Ascending aorta (tissue), 2 donors: ENCODE results near the gene APBA2. TPM values are rescaled to one million over a fixed set of nuclear protein-coding genes. Genes with fewer than 3 reads are reported as not detected.

Experiments
- DNase-seq, 2 donors: peaks; one replicate each; pipeline ENCODE4 v3.0.0-alpha.2; 2019; ENCODE audit warnings: low spot score in 2 of 2
- H3K27ac ChIP-seq, 2 donors: fragments of 200-600 bp; sonication (generic); one replicate each; pipeline ENCODE4 v1.5.1; 2016 to 2017; ENCODE audit warnings: mild to moderate bottlenecking in 1 of 2
- H3K27me3 ChIP-seq: fragments of 200-600 bp; sonication (generic); one replicate; pipeline ENCODE4 v1.5.1; 2017
- H3K36me3 ChIP-seq, 2 donors: fragments of 200-600 bp; sonication (generic); one replicate each; pipeline ENCODE4 v1.5.1; 2016
- H3K4me1 ChIP-seq, 2 donors: fragments of 200-600 bp; sonication (generic); one replicate each; pipeline ENCODE4 v1.5.1; 2016 to 2017; ENCODE audit warnings: mild to moderate bottlenecking in 1 of 2
- H3K4me3 ChIP-seq, 2 donors: fragments of 200-600 bp; sonication (generic); one replicate each; pipeline ENCODE4 v1.5.1; 2016 to 2017; ENCODE audit warnings: mild to moderate bottlenecking in 1 of 2
- H3K9me3 ChIP-seq, 2 donors: fragments of 200-600 bp; sonication (generic); one replicate each; pipeline ENCODE4 v1.5.1; 2016
- intact Hi-C: fragments of 100-400 bp; cut with DNase I; formaldehyde crosslinking; loops from one replicate; pipeline ENCODE4 v1.15.1; 2023
- total RNA-seq: library from RNA; depleted of rRNA; stranded (reverse); fragments of >200 nt; gene quantifications from one replicate; pipeline ENCODE4 v1.1.0, GENCODE V29; 2016
- TF ChIP-seq, protein P1 (sequence below), 3 experiments: fragments of 200-600 bp in 2 of 3; fragments of 450-650 bp in 1 of 3; sonication (generic) in 2 of 3; IDR thresholded peaks; one replicate each; pipeline ENCODE4 v1.5.1; 2016 to 2019; ENCODE audit warnings: antibody characterized with exemption in 3 of 3, mild to moderate bottlenecking in 1 of 3, moderate library complexity in 1 of 3

The APBA2 gene
- total RNA-seq, 1 donor from 2014 or later = 2.4 TPM

DNA sequence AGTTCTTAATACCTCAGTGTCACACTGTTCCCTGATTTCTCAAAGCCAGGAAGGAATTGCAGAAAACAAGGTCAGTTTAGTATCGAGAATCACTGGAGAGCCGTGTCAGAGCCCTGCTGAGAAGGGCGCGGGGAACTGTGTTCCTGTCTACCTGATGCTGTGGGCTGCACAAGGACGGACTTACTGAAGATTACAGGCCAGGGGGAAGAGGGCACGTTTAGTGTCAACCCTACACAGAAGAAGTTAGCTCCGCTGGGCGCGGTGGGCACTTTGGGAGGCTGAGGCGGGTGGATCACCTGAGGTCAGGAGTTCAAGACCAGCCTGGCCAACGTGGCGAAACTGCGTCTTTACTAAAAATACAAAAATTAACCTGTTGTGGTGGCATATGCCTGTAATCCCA, 104.1 kb downstream of the APBA2 start:
- DNase-seq = no peak
- intact Hi-C loops = no loop called here
- Histone ChIP-seq H3K4me1 (peaks cover 0 to 7% of the 10 kb centered on the region in 2 donors), H3K9me3 (no peaks in the 10 kb centered on the region), H3K36me3 (no peaks in the 10 kb centered on the region), H3K4me3 (no peak overlapping the region), H3K27ac (no peak overlapping the region), H3K27me3 (no peaks in the 10 kb centered on the region)
- TF ChIP-seq, protein P1, sequence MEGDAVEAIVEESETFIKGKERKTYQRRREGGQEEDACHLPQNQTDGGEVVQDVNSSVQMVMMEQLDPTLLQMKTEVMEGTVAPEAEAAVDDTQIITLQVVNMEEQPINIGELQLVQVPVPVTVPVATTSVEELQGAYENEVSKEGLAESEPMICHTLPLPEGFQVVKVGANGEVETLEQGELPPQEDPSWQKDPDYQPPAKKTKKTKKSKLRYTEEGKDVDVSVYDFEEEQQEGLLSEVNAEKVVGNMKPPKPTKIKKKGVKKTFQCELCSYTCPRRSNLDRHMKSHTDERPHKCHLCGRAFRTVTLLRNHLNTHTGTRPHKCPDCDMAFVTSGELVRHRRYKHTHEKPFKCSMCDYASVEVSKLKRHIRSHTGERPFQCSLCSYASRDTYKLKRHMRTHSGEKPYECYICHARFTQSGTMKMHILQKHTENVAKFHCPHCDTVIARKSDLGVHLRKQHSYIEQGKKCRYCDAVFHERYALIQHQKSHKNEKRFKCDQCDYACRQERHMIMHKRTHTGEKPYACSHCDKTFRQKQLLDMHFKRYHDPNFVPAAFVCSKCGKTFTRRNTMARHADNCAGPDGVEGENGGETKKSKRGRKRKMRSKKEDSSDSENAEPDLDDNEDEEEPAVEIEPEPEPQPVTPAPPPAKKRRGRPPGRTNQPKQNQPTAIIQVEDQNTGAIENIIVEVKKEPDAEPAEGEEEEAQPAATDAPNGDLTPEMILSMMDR (IDR thresholded peaks at IDR 0.05) = no peak

GRCh38 chr15:28990390-28990789, 104.6 kb downstream of the APBA2 start:
- Histone ChIP-seq H3K36me3 (no peaks in the 10 kb centered on the region), H3K4me1 (peaks cover 0 to 7% of the 10 kb centered on the region in 2 donors), H3K4me3 (no peak overlapping the region), H3K27ac (no peak overlapping the region), H3K27me3 (no peaks in the 10 kb centered on the region), H3K9me3 (no peaks in the 10 kb centered on the region)
- intact Hi-C loops = no loop called here
- DNase-seq = no peak
- TF ChIP-seq, protein P1 (IDR thresholded peaks at IDR 0.05) = no peak

- Histone ChIP-seq H3K36me3 (no peaks in the 10 kb centered on the region), H3K27ac (no peak overlapping the region), H3K9me3 (no peaks in the 10 kb centered on the region), H3K4me1 (peaks cover 0 to 7% of the 10 kb centered on the region in 2 donors), H3K4me3 (no peak overlapping the region), H3K27me3 (no peaks in the 10 kb centered on the region)
- DNase-seq = no peak
- TF ChIP-seq, protein P1 (IDR thresholded peaks at IDR 0.05) = no peak
- intact Hi-C loops = no loop called here
Observed at GRCh38 chr15:28991236-28992171, 105.7 kb downstream of the APBA2 start.

DNA sequence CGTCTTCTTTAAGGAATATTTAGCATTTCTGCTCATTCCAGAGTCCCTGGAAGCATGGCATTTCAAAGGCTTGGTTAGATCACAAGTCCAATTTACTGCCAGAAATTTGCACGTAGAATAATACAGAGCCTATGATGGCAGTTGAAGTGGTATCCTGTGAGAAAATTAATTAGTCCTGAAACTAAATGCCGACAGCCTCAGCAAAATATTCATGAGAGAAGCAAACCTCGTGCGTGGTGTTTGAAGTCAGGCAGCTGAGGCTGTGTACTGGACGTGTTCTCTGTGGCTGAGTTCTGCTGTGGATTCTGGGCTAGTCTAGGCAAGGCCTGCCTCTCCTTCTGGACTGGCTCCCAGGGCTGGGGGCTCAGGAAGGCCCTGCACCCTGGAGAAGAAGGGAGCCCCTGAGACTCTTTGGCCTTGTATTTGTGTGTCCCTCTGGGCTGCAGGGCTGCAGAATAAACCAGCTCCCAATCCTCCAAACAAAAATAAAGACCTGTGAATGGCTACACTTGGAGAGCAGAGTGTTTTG, 106.6 kb downstream of the APBA2 start:
- Histone ChIP-seq H3K4me1 (peaks cover 0 to 7% of the 10 kb centered on the region in 2 donors), H3K4me3 (no peak overlapping the region), H3K27me3 (no peaks in the 10 kb centered on the region), H3K36me3 (no peaks in the 10 kb centered on the region), H3K9me3 (no peaks in the 10 kb centered on the region), H3K27ac (no peak overlapping the region)
- intact Hi-C loops = no loop called here
- TF ChIP-seq, protein P1 (IDR thresholded peaks at IDR 0.05) = no peak
- DNase-seq = no peak

- Histone ChIP-seq H3K27ac (no peak overlapping the region), H3K4me1 (peaks cover 0 to 7% of the 10 kb centered on the region in 2 donors), H3K27me3 (no peaks in the 10 kb centered on the region), H3K4me3 (no peak overlapping the region), H3K9me3 (no peaks in the 10 kb centered on the region), H3K36me3 (no peaks in the 10 kb centered on the region)
- intact Hi-C loops = no loop called here
- DNase-seq = no peak
- TF ChIP-seq, protein P1 (IDR thresholded peaks at IDR 0.05) = no peak
Observed at GRCh38 chr15:28993051-28993719, 107.4 kb downstream of the APBA2 start.
